ENCODE data around the gene ACOT9.
A peak's percentile ranks its signal among the peaks of the same experiment; 100 is the strongest.

GRCh38 chrX:23756165-23756564, 13.1 kb upstream of the ACOT9 start:
- TF ChIP-seq, protein P1, sequence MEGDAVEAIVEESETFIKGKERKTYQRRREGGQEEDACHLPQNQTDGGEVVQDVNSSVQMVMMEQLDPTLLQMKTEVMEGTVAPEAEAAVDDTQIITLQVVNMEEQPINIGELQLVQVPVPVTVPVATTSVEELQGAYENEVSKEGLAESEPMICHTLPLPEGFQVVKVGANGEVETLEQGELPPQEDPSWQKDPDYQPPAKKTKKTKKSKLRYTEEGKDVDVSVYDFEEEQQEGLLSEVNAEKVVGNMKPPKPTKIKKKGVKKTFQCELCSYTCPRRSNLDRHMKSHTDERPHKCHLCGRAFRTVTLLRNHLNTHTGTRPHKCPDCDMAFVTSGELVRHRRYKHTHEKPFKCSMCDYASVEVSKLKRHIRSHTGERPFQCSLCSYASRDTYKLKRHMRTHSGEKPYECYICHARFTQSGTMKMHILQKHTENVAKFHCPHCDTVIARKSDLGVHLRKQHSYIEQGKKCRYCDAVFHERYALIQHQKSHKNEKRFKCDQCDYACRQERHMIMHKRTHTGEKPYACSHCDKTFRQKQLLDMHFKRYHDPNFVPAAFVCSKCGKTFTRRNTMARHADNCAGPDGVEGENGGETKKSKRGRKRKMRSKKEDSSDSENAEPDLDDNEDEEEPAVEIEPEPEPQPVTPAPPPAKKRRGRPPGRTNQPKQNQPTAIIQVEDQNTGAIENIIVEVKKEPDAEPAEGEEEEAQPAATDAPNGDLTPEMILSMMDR (IDR thresholded peaks at IDR 0.05; ENCODE audit: insufficient read depth, low read depth, low read length), result peak; percentile 39
- no peak for TF ChIP-seq EZH2 (IDR thresholded peaks at IDR 0.05; ENCODE audit: insufficient read depth, low read length)

All from astrocyte (in vitro differentiated cells and primary cell).